SK-N-SH treated with all-trans-retinoic acid at 6 μM for 48 hours (cell line): ENCODE measurements around the gene JAKMIP1.

ENCODE experiments used
- ATAC-seq: fragments of 200-7000 bp; cut with Tn5 transposase; 3 replicates; pipeline ENCODE4 v1.9.1; 2020; ENCODE audit warnings: mild to moderate bottlenecking, moderate library complexity
- ARNTL ChIP-seq: fragments of 450-650 bp; formaldehyde crosslinking; IDR thresholded peaks from 2 replicates; pipeline ENCODE4 v1.5.0; 2020; ENCODE audit warnings: low read depth, mild to moderate bottlenecking, moderate library complexity, borderline replicate concordance
- BACH2 ChIP-seq: fragments of 250-450 bp; sonication (Bioruptor Pico); IDR thresholded peaks from 2 replicates; pipeline ENCODE4 v1.9.0; 2021; ENCODE audit warnings: mild to moderate bottlenecking, borderline replicate concordance
- CREB5 ChIP-seq: fragments of 250-450 bp; sonication (Bioruptor Pico); IDR thresholded peaks from 2 replicates; pipeline ENCODE4 v1.5.1; 2020; ENCODE audit warnings: low read depth, mild to moderate bottlenecking, moderate library complexity
- CSDC2 ChIP-seq: fragments of 250-450 bp; sonication (Bioruptor Pico); IDR thresholded peaks from 2 replicates; pipeline ENCODE4 v1.5.0; 2020; ENCODE audit warnings: mild to moderate bottlenecking, moderate library complexity
- CSRNP3 ChIP-seq: fragments of 250-450 bp; sonication (Bioruptor Pico); IDR thresholded peaks from 2 replicates; pipeline ENCODE4 v1.5.1; 2021; ENCODE audit warnings: mild to moderate bottlenecking, moderate library complexity
- ESRRG ChIP-seq: fragments of 250-450 bp; sonication (Bioruptor Pico); IDR thresholded peaks from 2 replicates; pipeline ENCODE4 v1.6.1; 2021; ENCODE audit warnings: mild to moderate bottlenecking
- ISL1 ChIP-seq: fragments of 250-450 bp; sonication (Bioruptor Pico); IDR thresholded peaks from 2 replicates; pipeline ENCODE4 v2.1.2; 2022; ENCODE audit warnings: mild to moderate bottlenecking, moderate library complexity
- OSR1 ChIP-seq: fragments of 250-450 bp; sonication (Bioruptor Pico); IDR thresholded peaks from 2 replicates; pipeline ENCODE4 v1.8.0; 2022; ENCODE audit warnings: moderate library complexity, mild to moderate bottlenecking, inconsistent platforms
- PATZ1 ChIP-seq: fragments of 250-450 bp; sonication (Bioruptor Pico); IDR thresholded peaks from 2 replicates; pipeline ENCODE4 v1.8.0; 2020; ENCODE audit warnings: mild to moderate bottlenecking, moderate library complexity, borderline replicate concordance
- POU6F1 ChIP-seq: fragments of 250-450 bp; sonication (Bioruptor Pico); IDR thresholded peaks from 2 replicates; pipeline ENCODE4 v1.8.0; 2021; ENCODE audit warnings: low read depth, mild to moderate bottlenecking, moderate library complexity, borderline replicate concordance
- PPARA ChIP-seq: fragments of 250-450 bp; sonication (Bioruptor Pico); IDR thresholded peaks from 2 replicates; pipeline ENCODE4 v1.5.0; 2020; ENCODE audit warnings: mild to moderate bottlenecking, borderline replicate concordance
- RARB ChIP-seq: fragments of 250-450 bp; sonication (Bioruptor Pico); IDR thresholded peaks from 2 replicates; pipeline ENCODE4 v1.8.0; 2021; ENCODE audit warnings: mild to moderate bottlenecking, moderate library complexity
- SNAI2 ChIP-seq: fragments of 250-450 bp; sonication (Bioruptor Pico); IDR thresholded peaks from 2 replicates; pipeline ENCODE4 v1.5.0; 2020; ENCODE audit warnings: mild to moderate bottlenecking, moderate library complexity
- TCF4 ChIP-seq: fragments of 250-450 bp; sonication (Bioruptor Pico); IDR thresholded peaks from 2 replicates; pipeline ENCODE4 v1.8.0; 2021; ENCODE audit warnings: mild to moderate bottlenecking, moderate library complexity, borderline replicate concordance
- TSHZ2 ChIP-seq: fragments of 250-450 bp; sonication (Bioruptor Pico); IDR thresholded peaks from 2 replicates; pipeline ENCODE4 v1.5.0; 2020; ENCODE audit warnings: mild to moderate bottlenecking, moderate library complexity
- ZC3H10 ChIP-seq: fragments of 250-450 bp; sonication (Bioruptor Pico); IDR thresholded peaks from 2 replicates; pipeline ENCODE4 v1.5.1; 2021; ENCODE audit warnings: mild to moderate bottlenecking, moderate library complexity
- ZFP3 ChIP-seq: fragments of 250-450 bp; sonication (Bioruptor Pico); IDR thresholded peaks from 2 replicates; pipeline ENCODE4 v1.5.0; 2020; ENCODE audit warnings: mild to moderate bottlenecking, moderate library complexity
- ZFP30 ChIP-seq: fragments of 450-650 bp; formaldehyde crosslinking; IDR thresholded peaks from 2 replicates; pipeline ENCODE4 v1.5.0; 2022; ENCODE audit warnings: mild to moderate bottlenecking, moderate library complexity
- ZNF565 ChIP-seq: fragments of 450-650 bp; formaldehyde crosslinking; conservative IDR thresholded peaks from 2 replicates; pipeline ENCODE4 v1.5.0; 2020; ENCODE audit warnings: low read depth, mild to moderate bottlenecking, moderate library complexity
- ZNF70 ChIP-seq: fragments of 450-650 bp; formaldehyde crosslinking; IDR thresholded peaks from 2 replicates; pipeline ENCODE4 v1.5.0; 2020; ENCODE audit warnings: mild to moderate bottlenecking, moderate library complexity
- ZNF8 ChIP-seq: fragments of 450-650 bp; formaldehyde crosslinking; IDR thresholded peaks from 2 replicates; pipeline ENCODE4 v1.5.0; 2020; ENCODE audit warnings: mild to moderate bottlenecking, moderate library complexity

The JAKMIP1 gene

GRCh38 chr4:6134612-6135220 lies 65.6 kb downstream of the JAKMIP1 start:
- TF ChIP-seq ZNF8 (CRISPR knock-in tag) (no peak), ZFP3 (no peak), ARNTL (CRISPR knock-in tag) (no peak), SNAI2 (no peak), ZNF565 (CRISPR knock-in tag) (no peak), ZFP30 (CRISPR knock-in tag) (no peak), TCF4 (no peak), PATZ1 (CRISPR knock-in tag) (no peak), CSDC2 (CRISPR knock-in tag) (no peak), TSHZ2 (CRISPR knock-in tag) (no peak), OSR1 (CRISPR knock-in tag) (no peak), RARB (CRISPR knock-in tag) (no peak), PPARA (CRISPR knock-in tag) (no peak), CREB5 (CRISPR knock-in tag) (no peak), BACH2 (CRISPR knock-in tag) (no peak), CSRNP3 (no peak)
- ATAC-seq, result no peak

- no peak for TF ChIP-seq ESRRG (CRISPR knock-in tag)
- TF ChIP-seq ISL1, result no peak
- TF ChIP-seq PATZ1 (CRISPR knock-in tag), result no peak
- no peak for TF ChIP-seq ZNF70 (CRISPR knock-in tag)
- TF ChIP-seq POU6F1 (CRISPR knock-in tag), result no peak
- TF ChIP-seq ZC3H10 (CRISPR knock-in tag), result no peak
- TF ChIP-seq TCF4, result no peak
- no peak for TF ChIP-seq ZNF8 (CRISPR knock-in tag)
- TF ChIP-seq CSDC2 (CRISPR knock-in tag), result no peak
- no peak for TF ChIP-seq OSR1 (CRISPR knock-in tag)
- no peak for TF ChIP-seq CREB5 (CRISPR knock-in tag)
- no peak for TF ChIP-seq ZFP30 (CRISPR knock-in tag)
- TF ChIP-seq ZFP3, result no peak
- ATAC-seq, result no peak
These were observed 67.6 kb downstream of the JAKMIP1 start for GRCh38 chr4:6132716-6133115.
